GM12878 (cell line): ENCODE measurements around the gene TMEM132D. TPM values are rescaled to one million over a fixed set of nuclear protein-coding genes. Genes with fewer than 3 reads are reported as not detected.

Experiments
- ATAC-seq: fragments of 200-7000 bp; cut with Tn5 transposase; 3 replicates; pipeline ENCODE4 v1.9.1; 2020; ENCODE audit warnings: mild to moderate bottlenecking, moderate library complexity
- BruUV-seq: library from RNA; stranded (reverse); fragments of 400-500 nt; replicated peaks from 2 replicates; lab custom pipeline; 2021; lab: Mats Ljungman, UMichigan
- CTCF ChIA-PET: fragments of 300-600 bp; sonication (Branson Sonifier 250); formaldehyde crosslinking; extraction: SDS; loops from one replicate; lab custom pipeline; 2021; ENCODE audit warnings: inconsistent platforms; lab: Yijun Ruan, JAX
- POLR2A ChIA-PET: fragments of 350-600 bp; formaldehyde crosslinking; extraction: SDS; loops from one replicate; lab custom pipeline; 2021; ENCODE audit warnings: inconsistent platforms; lab: Charles Lee
- RAD21 ChIA-PET: fragments of 300-600 bp; sonication (Branson Sonifier 250); formaldehyde crosslinking; loops from one replicate; lab custom pipeline; 2023; ENCODE audit warnings: antibody characterized with exemption; ENCODE audit not compliant: unreplicated experiment; lab: Charles Lee
- SMC1A ChIA-PET: fragments of 300-600 bp; sonication (Branson Sonifier 250); formaldehyde crosslinking; loops from one replicate; lab custom pipeline; 2023; ENCODE audit not compliant: unreplicated experiment, uncharacterized antibody; lab: Charles Lee
- DNase-seq: peaks from one replicate; pipeline ENCODE4 v3.0.0-alpha.2; 2011; ENCODE audit warnings: low read depth, low spot score
- FAIRE-seq: peaks from 3 replicates; lab custom pipeline; 2011; peaks lifted over from hg19 to GRCh38; lab: Jason Lieb, UNC
- H2AFZ ChIP-seq: 2 replicates; pipeline ENCODE4 v1.6.0; 2011; ENCODE audit warnings: low read depth, low read length, control low read depth; ENCODE audit not compliant: control insufficient read depth
- H3K27ac ChIP-seq: 2 replicates; pipeline ENCODE4 v1.5.1; 2011; ENCODE audit warnings: control low read depth; ENCODE audit not compliant: control insufficient read depth, insufficient read depth
- H3K27me3 ChIP-seq, 2 experiments: replicated peaks in 1 of 2; 2 replicates each; pipeline versions ENCODE4 v1.6.0 to v1.6.1; 2011; ENCODE audit warnings: low read length in 1 of 2; ENCODE audit not compliant: control insufficient read depth in 2 of 2, insufficient read depth in 2 of 2
- H3K36me3 ChIP-seq, 2 experiments: 2 replicates each; pipeline ENCODE4 v1.5.1; 2011; ENCODE audit warnings: low read length in 1 of 2; ENCODE audit not compliant: control insufficient read depth in 2 of 2, insufficient read depth in 2 of 2
- H3K4me1 ChIP-seq: 2 replicates; pipeline ENCODE4 v1.6.1; 2011; ENCODE audit warnings: mild to moderate bottlenecking, low read length, moderate library complexity, mixed read lengths; ENCODE audit not compliant: control insufficient read depth, insufficient read depth
- H3K4me2 ChIP-seq: 2 replicates; pipeline ENCODE4 v1.6.0; 2011; ENCODE audit warnings: control low read depth; ENCODE audit not compliant: control insufficient read depth, insufficient read depth
- H3K4me3 ChIP-seq: fragments of 200-600 bp; sonication (generic); 2 replicates; pipeline ENCODE4 v1.5.1; 2016
- H3K79me2 ChIP-seq: 2 replicates; pipeline ENCODE4 v1.6.0; 2011; ENCODE audit warnings: low read length; ENCODE audit not compliant: control insufficient read depth, insufficient read depth
- H3K9ac ChIP-seq: 2 replicates; pipeline ENCODE4 v1.8.0; 2011; ENCODE audit warnings: low read length, control low read depth, mixed read lengths; ENCODE audit not compliant: control insufficient read depth, insufficient read depth
- H3K9me3 ChIP-seq: replicated peaks from 3 replicates; pipeline ENCODE4 v1.5.1; 2011; ENCODE audit warnings: mild to moderate bottlenecking, low read length; ENCODE audit not compliant: control insufficient read depth, insufficient read depth
- H4K20me1 ChIP-seq: 2 replicates; pipeline ENCODE4 v1.6.0; 2011; ENCODE audit not compliant: control insufficient read depth, insufficient read depth
- BRCA1 ChIP-seq: IDR thresholded peaks from 2 replicates; pipeline ENCODE4 v1.6.1; 2011; ENCODE audit warnings: low read depth, low read length, improper control_type of control experiment
- CBX5 ChIP-seq: sonication (generic); IDR thresholded peaks from 2 replicates; pipeline ENCODE4 v1.6.1; 2016; ENCODE audit warnings: low read depth, moderate library complexity, mild to moderate bottlenecking, inconsistent platforms
- NR2C2 ChIP-seq: IDR thresholded peaks from 2 replicates; pipeline ENCODE4 v1.6.1; 2011; ENCODE audit warnings: borderline replicate concordance, low read depth; ENCODE audit not compliant: control insufficient read depth, insufficient read length
- SPI1 ChIP-seq: IDR thresholded peaks from 2 replicates; pipeline ENCODE4 v1.6.1; 2011; ENCODE audit warnings: low read depth, mild to moderate bottlenecking, low read length, moderate library complexity, borderline replicate concordance; ENCODE audit not compliant: insufficient read depth
- SUPT20H ChIP-seq: IDR thresholded peaks from 2 replicates; pipeline ENCODE4 v1.6.1; 2011; ENCODE audit warnings: low read depth, mild to moderate bottlenecking, low read length, moderate library complexity, borderline replicate concordance; ENCODE audit not compliant: control insufficient read depth
- ZNF24 ChIP-seq: fragments of 450-650 bp; IDR thresholded peaks from 2 replicates; pipeline ENCODE4 v1.6.1; 2017; ENCODE audit warnings: antibody characterized with exemption, mild to moderate bottlenecking
- ZNF592 ChIP-seq: fragments of 450-650 bp; IDR thresholded peaks from 2 replicates; pipeline ENCODE4 v1.6.1; 2017; ENCODE audit warnings: mild to moderate bottlenecking, moderate library complexity
- WGBS: methylation state at CpG from one replicate; pipeline ENCODE4 v1.1.6; 2016; ENCODE audit warnings: low lambda C conversion rate; ENCODE audit not compliant: insufficient replicate concordance, insufficient coverage; ENCODE audit errors: missing lambda C conversion rate; 5-methylcytosine and 5-hydroxymethylcytosine counted together
- in situ Hi-C: fragments of 300-500 bp; cut with MboI; formaldehyde crosslinking; loops from 9 replicates; pipeline ENCODE4 v1.14.3; 2018; ENCODE audit warnings: mixed read lengths
- intact Hi-C: fragments of 100-400 bp; cut with micrococcal nuclease; formaldehyde crosslinking; loops from one replicate; pipeline ENCODE4 v1.14.2; 2022; ENCODE audit not compliant: unreplicated experiment
- polyA plus RNA-seq, 11 experiments: library from polyadenylated mRNA; depleted of rRNA in 4 of 11; unstranded in 6 of 11; stranded (reverse) in 5 of 11; fragments of >200 nt; fragmentation: Nextera tagmentation in 4 of 11; fragmentation: Illumina TruSeq in 1 of 11; extraction: Ambion mirVana in 4 of 11; extraction: Trizol in 1 of 11; gene quantifications; 1 replicate in 1 of 11; 2 replicates in 10 of 11; pipeline versions ENCODE4 v1.2.1 to v1.2.3, GENCODE V29; 2011 to 2016; ENCODE audit warnings: inconsistent platforms in 2 of 11, missing spikeins in 2 of 11, low read depth in 1 of 11
- total RNA-seq, 4 experiments: library from RNA; depleted of rRNA in 3 of 4; stranded (reverse); fragments of >200 nt in 3 of 4; fragmentation: Illumina TruSeq in 1 of 4; extraction: Trizol in 1 of 4; gene quantifications; 2 replicates each; pipeline versions ENCODE4 v1.2.1 to v1.2.3, GENCODE V29; 2013 to 2021

The TMEM132D gene
- total and polyA plus RNA-seq, 10 of the 15 experiments (the other 5 are each of a cell fraction or from before 2014, with no cell fraction given) = under 0.01 to 0.12 (median 0.02) TPM; not detected in 3

GRCh38 chr12:129839679-129840078 lies 64.1 kb downstream of the TMEM132D start:
- FAIRE-seq (no peak), ATAC-seq (no peak), DNase-seq (no peak)
- ChIA-PET POLR2A (no interaction called here), CTCF (no interaction called here), RAD21 (no interaction called here), SMC1A (no interaction called here)
- WGBS = 70% methylated on average over 10 of the region's 10 CpGs
- no peak overlapping the region for H3K27ac ChIP-seq
- no peaks in the 10 kb centered on the region for H3K79me2 ChIP-seq
- BruUV-seq = no TSS peak
- in situ Hi-C loops (no loop called here), intact Hi-C loops (no loop called here)
- H3K4me1 ChIP-seq = no peaks in the 10 kb centered on the region
- H3K27me3 ChIP-seq = no peaks in the 10 kb centered on the region
- no peaks in the 10 kb centered on the region; the same call in 2 of the 3 replicates for H3K9me3 ChIP-seq
- no peaks in the 10 kb centered on the region for H3K36me3 ChIP-seq
- H2AFZ ChIP-seq = no peak overlapping the region
- H4K20me1 ChIP-seq = no peaks in the 10 kb centered on the region
- H3K9ac ChIP-seq = no peak overlapping the region
- TF ChIP-seq CBX5 (no peak), NR2C2 (no peak), ZNF592 (no peak), SUPT20H (no peak), ZNF24 (no peak), SPI1 (no peak), BRCA1 (no peak)
- H3K4me2 ChIP-seq = no peak overlapping the region
- no peak overlapping the region for H3K4me3 ChIP-seq
